ENCODE results near the gene TOGARAM2. TPM values are rescaled to one million over a fixed set of nuclear protein-coding genes. Genes with fewer than 3 reads are reported as not detected.

Gene TOGARAM2
- total RNA-seq, 1 donor from 2014 or later: 51.9 TPM

GRCh38 chr2:28990445-28990844, 9.3 kb downstream of the TOGARAM2 start:
- intact Hi-C loops (cut with micrococcal nuclease): no loop called here
- H3K27me3 ChIP-seq (ENCODE audit: low read depth): no peaks in the 10 kb centered on the region
- peaks cover 16% of the 10 kb centered on the region for H3K4me1 ChIP-seq
- no peak overlapping the region for H3K4me3 ChIP-seq
- no peaks in the 10 kb centered on the region for H3K9me3 ChIP-seq (replicated peaks)
- TF ChIP-seq, protein P1, sequence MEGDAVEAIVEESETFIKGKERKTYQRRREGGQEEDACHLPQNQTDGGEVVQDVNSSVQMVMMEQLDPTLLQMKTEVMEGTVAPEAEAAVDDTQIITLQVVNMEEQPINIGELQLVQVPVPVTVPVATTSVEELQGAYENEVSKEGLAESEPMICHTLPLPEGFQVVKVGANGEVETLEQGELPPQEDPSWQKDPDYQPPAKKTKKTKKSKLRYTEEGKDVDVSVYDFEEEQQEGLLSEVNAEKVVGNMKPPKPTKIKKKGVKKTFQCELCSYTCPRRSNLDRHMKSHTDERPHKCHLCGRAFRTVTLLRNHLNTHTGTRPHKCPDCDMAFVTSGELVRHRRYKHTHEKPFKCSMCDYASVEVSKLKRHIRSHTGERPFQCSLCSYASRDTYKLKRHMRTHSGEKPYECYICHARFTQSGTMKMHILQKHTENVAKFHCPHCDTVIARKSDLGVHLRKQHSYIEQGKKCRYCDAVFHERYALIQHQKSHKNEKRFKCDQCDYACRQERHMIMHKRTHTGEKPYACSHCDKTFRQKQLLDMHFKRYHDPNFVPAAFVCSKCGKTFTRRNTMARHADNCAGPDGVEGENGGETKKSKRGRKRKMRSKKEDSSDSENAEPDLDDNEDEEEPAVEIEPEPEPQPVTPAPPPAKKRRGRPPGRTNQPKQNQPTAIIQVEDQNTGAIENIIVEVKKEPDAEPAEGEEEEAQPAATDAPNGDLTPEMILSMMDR (IDR thresholded peaks at IDR 0.05; ENCODE audit: borderline replicate concordance): no peak
- DNase-seq: no peak
- no peaks in the 10 kb centered on the region for H3K36me3 ChIP-seq
- H3K27ac ChIP-seq (replicated peaks): no peak overlapping the region

GRCh38 chr2:28991021-28991420, 9.9 kb downstream of the TOGARAM2 start:
- intact Hi-C loops (cut with micrococcal nuclease): no loop called here
- H3K36me3 ChIP-seq: no peaks in the 10 kb centered on the region
- H3K27me3 ChIP-seq (ENCODE audit: low read depth): no peaks in the 10 kb centered on the region
- no peak overlapping the region for H3K4me3 ChIP-seq
- DNase-seq: no peak
- peaks cover 16% of the 10 kb centered on the region for H3K4me1 ChIP-seq
- H3K27ac ChIP-seq (replicated peaks): no peak overlapping the region
- no peaks in the 10 kb centered on the region for H3K9me3 ChIP-seq (replicated peaks)
- TF ChIP-seq, protein P1 (IDR thresholded peaks at IDR 0.05; ENCODE audit: borderline replicate concordance): no peak

DNA sequence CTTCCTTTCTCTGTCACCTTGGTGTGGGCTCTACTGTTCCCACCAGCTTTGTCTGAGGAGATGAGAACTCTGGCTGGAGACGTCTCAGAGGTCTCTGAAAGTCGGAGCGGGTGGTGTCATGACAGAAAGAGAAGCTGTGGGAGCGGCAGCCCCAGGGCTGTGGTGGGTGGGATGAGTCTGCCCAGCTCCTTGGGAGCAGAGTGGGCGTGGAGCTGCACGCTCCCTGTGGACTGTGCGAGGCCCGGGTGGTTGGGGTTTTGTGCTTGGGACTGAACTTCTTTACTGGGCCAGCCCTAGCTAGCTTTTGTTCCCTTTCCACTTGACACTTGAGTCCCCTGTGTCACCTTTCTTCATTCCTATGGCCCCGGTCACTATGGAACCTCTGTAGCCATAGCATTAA, 10.4 kb downstream of the TOGARAM2 start:
- TF ChIP-seq, protein P1 (IDR thresholded peaks at IDR 0.05; ENCODE audit: borderline replicate concordance): no peak
- intact Hi-C loops (cut with micrococcal nuclease): no loop called here
- Histone ChIP-seq H3K27me3 (ENCODE audit: low read depth) (no peaks in the 10 kb centered on the region), H3K4me3 (no peak overlapping the region), H3K27ac (replicated peaks) (no peak overlapping the region), H3K9me3 (replicated peaks) (no peaks in the 10 kb centered on the region), H3K36me3 (no peaks in the 10 kb centered on the region), H3K4me1 (peaks cover 16% of the 10 kb centered on the region)
- DNase-seq: no peak

DNA sequence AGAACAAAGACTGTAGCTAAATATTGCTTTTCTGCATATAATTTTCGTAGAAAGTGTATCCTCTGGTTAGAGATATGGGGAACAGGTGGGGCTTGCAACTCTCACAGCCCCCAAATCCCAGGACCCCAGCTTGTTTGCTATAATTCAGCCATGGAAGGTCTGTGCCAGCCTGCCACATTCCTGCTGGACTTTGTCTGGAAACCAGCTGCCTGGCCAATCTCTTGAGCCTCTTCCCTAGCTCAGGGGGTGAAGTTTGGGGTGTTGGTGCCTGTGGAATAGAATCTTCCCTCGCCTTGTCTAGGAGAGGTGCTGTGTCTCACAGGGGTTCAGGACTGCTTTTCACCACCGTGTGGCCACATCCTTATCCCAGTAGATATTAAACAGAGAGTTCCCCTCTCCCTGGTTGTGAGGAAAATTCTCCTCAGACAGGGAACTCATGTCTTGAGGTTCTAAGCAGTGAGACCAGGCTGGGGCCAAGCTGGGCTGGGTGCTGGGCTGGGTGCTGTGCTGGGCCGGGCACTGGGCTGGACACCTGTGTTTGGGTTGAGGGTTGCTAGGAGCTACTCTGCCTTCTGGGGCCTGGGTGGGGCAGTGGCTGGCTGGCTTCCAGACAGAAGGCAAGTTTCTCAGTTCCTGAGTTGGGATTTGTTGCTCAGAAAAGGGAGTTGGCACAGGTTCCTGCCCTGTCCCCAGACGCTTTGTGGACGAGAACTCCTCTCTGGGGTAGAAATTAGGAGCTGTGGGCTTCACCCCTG, 12.3 kb downstream of the TOGARAM2 start:
- Histone ChIP-seq H3K36me3 (no peaks in the 10 kb centered on the region), H3K9me3 (replicated peaks) (no peaks in the 10 kb centered on the region), H3K27ac (replicated peaks) (no peak overlapping the region), H3K27me3 (ENCODE audit: low read depth) (no peaks in the 10 kb centered on the region), H3K4me1 (peaks cover 16% of the 10 kb centered on the region), H3K4me3 (no peak overlapping the region)
- TF ChIP-seq, protein P1 (IDR thresholded peaks at IDR 0.05; ENCODE audit: borderline replicate concordance): no peak
- no peak for DNase-seq
- intact Hi-C loops (cut with micrococcal nuclease): no loop called here

GRCh38 chr2:28994074-28994473, 13.0 kb downstream of the TOGARAM2 start:
- DNase-seq: no peak
- intact Hi-C loops (cut with micrococcal nuclease): no loop called here
- no peak overlapping the region for H3K4me3 ChIP-seq
- TF ChIP-seq, protein P1 (IDR thresholded peaks at IDR 0.05; ENCODE audit: borderline replicate concordance): no peak
- no peaks in the 10 kb centered on the region for H3K27me3 ChIP-seq (ENCODE audit: low read depth)
- H3K27ac ChIP-seq (replicated peaks): no peak overlapping the region
- no peaks in the 10 kb centered on the region for H3K36me3 ChIP-seq
- no peaks in the 10 kb centered on the region for H3K9me3 ChIP-seq (replicated peaks)
- H3K4me1 ChIP-seq: peaks cover 16% of the 10 kb centered on the region
